Peyer's patch (tissue), 4 donors: ENCODE results near the gene KIR3DL2. TPM values are rescaled to one million over a fixed set of nuclear protein-coding genes. Genes with fewer than 3 reads are reported as not detected.
"Not testable (repeated sequence)": the region's sequence is repeated elsewhere in the genome, so short reads cannot be mapped to it uniquely, and the experiment has no call there.

Source experiments
- DNase-seq, 3 donors: peaks; one replicate each; pipeline ENCODE4 v3.0.0-alpha.2; 2017 to 2019
- H3K27ac ChIP-seq, 4 donors: fragments of 200-600 bp; sonication (generic); one replicate each; pipeline ENCODE4 v1.5.1; 2016 to 2019
- H3K27me3 ChIP-seq, 2 donors: fragments of 200-600 bp; sonication (generic); one replicate each; pipeline ENCODE4 v1.5.1; 2019
- H3K36me3 ChIP-seq, 3 donors: fragments of 200-600 bp; sonication (generic); one replicate each; pipeline ENCODE4 v1.5.1; 2016 to 2019
- H3K4me1 ChIP-seq, 4 donors: fragments of 200-600 bp; sonication (generic); one replicate each; pipeline ENCODE4 v1.5.1; 2016 to 2019
- H3K4me3 ChIP-seq, 4 donors: fragments of 200-600 bp; sonication (generic); 1 replicate in 3 of 4; 2 replicates in 1 of 4; pipeline ENCODE4 v1.5.1; 2016 to 2019; ENCODE audit warnings: mild to moderate bottlenecking in 1 of 4
- H3K9me3 ChIP-seq, 4 donors: fragments of 200-600 bp; sonication (generic); one replicate each; pipeline ENCODE4 v1.5.1; 2016 to 2019; ENCODE audit warnings: mild to moderate bottlenecking in 1 of 4
- CTCF ChIP-seq, 6 experiments: fragments of 450-650 bp in 4 of 6; fragments of 200-600 bp in 2 of 6; sonication (generic) in 1 of 6; IDR thresholded peaks; one replicate each; pipeline ENCODE4 v1.5.1; 2017 to 2019; ENCODE audit warnings: antibody characterized with exemption in 6 of 6, mild to moderate bottlenecking in 3 of 6, moderate library complexity in 1 of 6
- POLR2A ChIP-seq, 2 donors: fragments of 450-650 bp; IDR thresholded peaks; one replicate each; pipeline ENCODE4 v1.5.1; 2017; ENCODE audit warnings: antibody characterized with exemption in 2 of 2, mild to moderate bottlenecking in 2 of 2, moderate library complexity in 2 of 2
- total RNA-seq, 4 donors: library from RNA; depleted of rRNA; stranded (reverse); fragments of >200 nt; gene quantifications; one replicate each; pipeline ENCODE4 v1.1.0, GENCODE V29; 2016

The KIR3DL2 gene
- not detected for total RNA-seq

GRCh38 chr19:54850061-54850640 lies at the start of gene KIR3DL2:
KIR3DL2 (plus strand) TSS chr19:54850443; CDS start chr19:54850476, 33 bp downstream.
- H3K9me3 ChIP-seq, H3K27ac ChIP-seq, DNase-seq, H3K4me3 ChIP-seq, H3K36me3 ChIP-seq, H3K27me3 ChIP-seq, H3K4me1 ChIP-seq: not testable (repeated sequence)

GRCh38 chr19:54803410-54803809 lies 46.8 kb upstream of the KIR3DL2 start, which contains the start of gene KIR2DL4:
KIR2DL4 (plus strand) TSS chr19:54803610; CDS start chr19:54803652, 42 bp downstream.
- no peaks in the 10 kb centered on the region for H3K4me1 ChIP-seq
- TF ChIP-seq POLR2A (IDR thresholded peaks at IDR 0.05) (no peak), CTCF (IDR thresholded peaks at IDR 0.05) (no peak)
- no peak for DNase-seq
- H3K27me3 ChIP-seq, result no peaks in the 10 kb centered on the region
- no peak within 1 kb of the TSS for H3K4me3 ChIP-seq
- H3K27ac ChIP-seq, result no peak within 1 kb of the TSS
- H3K36me3 ChIP-seq, result no peaks in the 10 kb centered on the region
- H3K9me3 ChIP-seq, result no peaks in the 10 kb centered on the region

- Histone ChIP-seq H3K27ac (no peak overlapping the region), H3K4me3 (no peak overlapping the region), H3K4me1 (no peaks in the 10 kb centered on the region), H3K9me3 (no peaks in the 10 kb centered on the region), H3K27me3 (no peaks in the 10 kb centered on the region), H3K36me3 (no peaks in the 10 kb centered on the region)
- no peak for DNase-seq
- TF ChIP-seq POLR2A (IDR thresholded peaks at IDR 0.05) (no peak), CTCF (IDR thresholded peaks at IDR 0.05) (no peak)
Measured at GRCh38 chr19:54804101-54804500, 46.1 kb upstream of the KIR3DL2 start.

- Histone ChIP-seq H3K27ac (no peak overlapping the region), H3K4me1 (no peaks in the 10 kb centered on the region), H3K36me3 (no peaks in the 10 kb centered on the region), H3K9me3 (no peaks in the 10 kb centered on the region), H3K27me3 (no peaks in the 10 kb centered on the region), H3K4me3 (no peak overlapping the region)
- DNase-seq, result no peak
- no peak for TF ChIP-seq POLR2A (IDR thresholded peaks at IDR 0.05)
- TF ChIP-seq CTCF (IDR thresholded peaks at IDR 0.05), result no peak
Measured at GRCh38 chr19:54804571-54804970, 45.7 kb upstream of the KIR3DL2 start.

GRCh38 chr19:54805665-54806515 lies 44.4 kb upstream of the KIR3DL2 start:
- Histone ChIP-seq H3K4me3 (no peak overlapping the region), H3K4me1 (no peaks in the 10 kb centered on the region), H3K27me3 (no peaks in the 10 kb centered on the region), H3K36me3 (no peaks in the 10 kb centered on the region), H3K9me3 (no peaks in the 10 kb centered on the region), H3K27ac (no peak overlapping the region)
- no peak for DNase-seq
- TF ChIP-seq POLR2A (IDR thresholded peaks at IDR 0.05), result no peak
- no peak for TF ChIP-seq CTCF (IDR thresholded peaks at IDR 0.05)

- TF ChIP-seq CTCF (IDR thresholded peaks at IDR 0.05) (no peak), POLR2A (IDR thresholded peaks at IDR 0.05) (no peak)
- no peak for DNase-seq
Measured at GRCh38 chr19:54806516-54806838, 43.8 kb upstream of the KIR3DL2 start.

GRCh38 chr19:54814571-54814970 lies 35.7 kb upstream of the KIR3DL2 start:
- not testable (repeated sequence) for H3K27me3 ChIP-seq, DNase-seq, H3K4me1 ChIP-seq, H3K4me3 ChIP-seq, H3K27ac ChIP-seq, H3K9me3 ChIP-seq, H3K36me3 ChIP-seq

More at GRCh38 chr19:54806516-54806838, 43.8 kb upstream of the KIR3DL2 start:
- no peak overlapping the region for H3K4me3 ChIP-seq
- no peaks in the 10 kb centered on the region for H3K36me3 ChIP-seq
- H3K27me3 ChIP-seq, result no peaks in the 10 kb centered on the region
- H3K9me3 ChIP-seq, result no peaks in the 10 kb centered on the region
- H3K4me1 ChIP-seq, result no peaks in the 10 kb centered on the region
- H3K27ac ChIP-seq, result no peak overlapping the region

- H3K9me3 ChIP-seq, H3K27ac ChIP-seq, H3K4me1 ChIP-seq, H3K4me3 ChIP-seq, H3K27me3 ChIP-seq, H3K36me3 ChIP-seq, DNase-seq: not testable (repeated sequence)
Measured at GRCh38 chr19:54816251-54816650, 34.0 kb upstream of the KIR3DL2 start, which contains the start of gene KIR3DL1. KIR3DL1 (plus strand) TSS chr19:54816468.
